Central memory CD8-positive, alpha-beta T cell (primary cell): ENCODE results near the gene H2AZ2.
"Not testable (repeated sequence)": the region's sequence is repeated elsewhere in the genome, so short reads cannot be mapped to it uniquely, and the experiment has no call there.

ENCODE experiments used
- ATAC-seq: fragments of 150-1000 bp; cut with Tn5 transposase; replicated peaks from 2 replicates; pipeline ENCODE4 v1.10.0; 2022; ENCODE audit warnings: mild to moderate bottlenecking, moderate FRiP score, moderate number of reproducible peaks; ENCODE audit not compliant: poor library complexity, severe bottlenecking; ENCODE audit errors: extremely low read depth
- DNase-seq, 2 donors: peaks; one replicate each; pipeline ENCODE4 v3.0.0; 2021; ENCODE audit warnings: low spot score in 2 of 2
- H3K27ac Mint-ChIP-seq: one replicate; pipeline ENCODE4 v1.8.0; 2022; ENCODE audit warnings: low read depth, mild to moderate bottlenecking, moderate library complexity, mixed read lengths
- H3K27me3 Mint-ChIP-seq: one replicate; pipeline ENCODE4 v1.8.0; 2022; ENCODE audit warnings: mixed read lengths
- H3K36me3 Mint-ChIP-seq: one replicate; pipeline ENCODE4 v1.8.0; 2022; ENCODE audit warnings: mild to moderate bottlenecking, moderate library complexity, mixed read lengths; ENCODE audit not compliant: insufficient read depth
- H3K4me1 Mint-ChIP-seq: one replicate; pipeline ENCODE4 v1.8.0; 2022; ENCODE audit warnings: mixed read lengths
- H3K4me3 Mint-ChIP-seq: one replicate; pipeline ENCODE4 v1.8.0; 2022; ENCODE audit warnings: mild to moderate bottlenecking, moderate library complexity, mixed read lengths
- H3K9me3 Mint-ChIP-seq: one replicate; pipeline ENCODE4 v1.8.0; 2022; ENCODE audit warnings: mixed read lengths

The H2AZ2 gene

DNA sequence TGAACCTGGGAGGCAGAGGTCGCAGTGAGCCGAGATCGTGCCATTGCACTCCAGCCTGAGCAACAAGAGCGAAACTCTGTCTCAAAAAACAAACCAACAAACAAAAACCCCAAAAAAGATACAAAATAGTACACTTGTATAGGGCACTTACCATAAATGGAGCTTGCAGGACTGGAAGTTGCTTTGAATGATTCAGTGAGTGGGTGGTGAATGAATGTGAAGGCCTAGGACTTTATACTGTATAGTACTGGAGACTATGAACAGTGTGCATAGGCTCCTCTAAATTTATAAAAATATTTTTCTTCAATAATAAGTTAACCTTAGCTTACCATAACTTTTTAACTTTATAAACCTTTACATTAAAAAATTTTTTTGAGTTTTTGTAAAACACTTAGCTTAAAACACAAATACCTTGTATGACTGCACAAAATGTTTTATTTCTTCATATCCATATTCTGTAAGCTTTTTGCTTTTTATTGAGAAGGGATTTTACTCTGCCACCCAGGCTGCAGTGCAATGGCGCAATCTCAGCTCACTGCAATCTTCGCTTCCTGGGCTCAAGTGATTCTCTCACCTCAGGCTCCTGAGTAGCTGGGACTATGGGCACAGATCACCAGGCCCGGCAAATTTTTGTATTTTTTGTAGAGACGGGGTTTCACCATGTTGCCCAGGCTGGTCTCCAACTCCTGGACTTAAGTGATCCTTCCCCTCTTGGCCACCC is 6.9 kb upstream of the H2AZ2 start:
- no peak overlapping the region for H3K4me3 Mint-ChIP-seq
- H3K27me3 Mint-ChIP-seq: no peaks in the 10 kb centered on the region
- no peak overlapping the region for H3K27ac Mint-ChIP-seq
- H3K9me3 Mint-ChIP-seq: no peaks in the 10 kb centered on the region
- DNase-seq (no peak), ATAC-seq (no peak)
- no peaks in the 10 kb centered on the region for H3K4me1 Mint-ChIP-seq
- peaks cover 6% of the 10 kb centered on the region for H3K36me3 Mint-ChIP-seq

DNA sequence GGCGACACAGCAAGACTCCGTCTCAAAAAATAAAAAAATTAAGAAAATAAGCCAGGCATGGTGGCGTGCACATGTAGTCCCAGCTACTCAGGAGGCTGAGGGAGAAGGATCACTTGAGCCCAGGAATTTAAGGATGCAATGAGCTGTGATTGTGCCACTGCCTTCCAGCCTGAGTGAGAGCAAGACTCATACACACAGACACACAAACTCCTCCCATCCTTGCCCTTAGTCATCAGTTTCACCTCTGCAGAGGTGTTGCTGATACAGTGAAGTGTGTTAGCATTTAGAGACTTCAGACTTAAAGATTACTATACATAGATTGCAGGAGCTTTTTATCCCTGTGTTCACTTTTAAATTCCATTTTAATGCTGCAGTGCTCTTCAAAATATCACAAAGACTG is 5.5 kb upstream of the H2AZ2 start:
- Mint-ChIP-seq H3K36me3 (peaks cover 4% of the 10 kb centered on the region), H3K27ac (no peak overlapping the region), H3K4me3 (no peak overlapping the region), H3K4me1 (no peaks in the 10 kb centered on the region), H3K9me3 (no peaks in the 10 kb centered on the region), H3K27me3 (no peaks in the 10 kb centered on the region)
- ATAC-seq: no peak
- no peak for DNase-seq

DNA sequence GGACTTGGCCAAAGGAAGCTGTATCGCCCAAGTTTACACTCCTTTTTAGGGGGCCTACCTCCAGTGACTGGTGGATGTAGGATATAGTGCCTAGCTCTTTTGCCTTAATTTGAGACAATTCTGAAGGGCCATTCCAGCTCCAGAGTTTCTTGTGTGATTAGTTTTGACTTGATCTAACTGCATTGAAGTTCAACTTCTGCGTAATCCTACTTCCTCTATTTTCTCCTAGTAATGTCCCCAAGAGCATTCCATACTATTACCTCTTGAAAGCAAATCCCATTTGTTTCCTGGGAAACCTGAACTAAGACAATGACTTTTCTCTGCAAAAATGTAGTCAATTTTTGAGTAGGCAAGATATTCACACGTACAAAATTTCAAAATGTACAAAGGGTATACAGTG is 4.7 kb upstream of the H2AZ2 start:
- H3K4me3 Mint-ChIP-seq: no peak overlapping the region
- no peaks in the 10 kb centered on the region for H3K9me3 Mint-ChIP-seq
- ATAC-seq (no peak), DNase-seq (no peak)
- peaks cover 9% of the 10 kb centered on the region for H3K36me3 Mint-ChIP-seq
- no peaks in the 10 kb centered on the region for H3K4me1 Mint-ChIP-seq
- no peak overlapping the region for H3K27ac Mint-ChIP-seq
- H3K27me3 Mint-ChIP-seq: no peaks in the 10 kb centered on the region

DNA sequence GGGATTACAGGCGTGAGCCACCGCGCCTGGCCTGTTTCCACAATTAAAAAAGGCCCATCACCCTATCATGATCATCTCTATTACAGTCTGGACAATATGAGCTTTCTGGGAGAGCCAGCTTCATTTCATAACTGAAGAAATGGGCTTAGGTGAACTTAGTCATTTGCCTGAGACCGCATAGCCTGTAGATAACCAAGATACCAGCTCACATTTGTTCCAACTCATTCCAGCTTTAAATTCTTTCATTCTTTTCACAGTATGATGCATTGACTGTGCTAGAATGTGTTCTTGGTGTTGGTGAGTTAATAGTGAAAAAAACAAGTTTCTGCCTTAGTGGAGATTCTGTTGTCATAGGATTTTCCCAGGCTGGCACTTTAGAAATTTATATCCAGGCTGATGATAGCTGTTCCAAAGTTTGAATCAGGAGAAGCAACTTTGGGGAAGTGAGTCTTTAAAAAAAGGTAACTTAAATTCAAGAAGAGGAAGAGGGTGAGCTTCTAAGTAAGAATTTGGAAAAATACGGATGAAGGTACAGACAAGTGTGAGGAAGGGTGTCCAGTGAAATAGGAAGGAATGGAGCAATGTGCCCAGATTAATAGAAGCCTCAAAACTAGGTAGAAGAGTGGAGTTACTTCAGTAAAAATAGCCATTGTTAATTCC is 2.1 kb upstream of the H2AZ2 start:
- no peaks in the 10 kb centered on the region for H3K27me3 Mint-ChIP-seq
- ATAC-seq: no peak
- H3K4me1 Mint-ChIP-seq: peaks cover 25% of the 10 kb centered on the region
- no peak for DNase-seq
- H3K27ac Mint-ChIP-seq: peak overlapping the region; percentile 77
- peaks cover 31% of the 10 kb centered on the region for H3K36me3 Mint-ChIP-seq
- peak overlapping the region; percentile 83 for H3K4me3 Mint-ChIP-seq
- no peaks in the 10 kb centered on the region for H3K9me3 Mint-ChIP-seq

DNA sequence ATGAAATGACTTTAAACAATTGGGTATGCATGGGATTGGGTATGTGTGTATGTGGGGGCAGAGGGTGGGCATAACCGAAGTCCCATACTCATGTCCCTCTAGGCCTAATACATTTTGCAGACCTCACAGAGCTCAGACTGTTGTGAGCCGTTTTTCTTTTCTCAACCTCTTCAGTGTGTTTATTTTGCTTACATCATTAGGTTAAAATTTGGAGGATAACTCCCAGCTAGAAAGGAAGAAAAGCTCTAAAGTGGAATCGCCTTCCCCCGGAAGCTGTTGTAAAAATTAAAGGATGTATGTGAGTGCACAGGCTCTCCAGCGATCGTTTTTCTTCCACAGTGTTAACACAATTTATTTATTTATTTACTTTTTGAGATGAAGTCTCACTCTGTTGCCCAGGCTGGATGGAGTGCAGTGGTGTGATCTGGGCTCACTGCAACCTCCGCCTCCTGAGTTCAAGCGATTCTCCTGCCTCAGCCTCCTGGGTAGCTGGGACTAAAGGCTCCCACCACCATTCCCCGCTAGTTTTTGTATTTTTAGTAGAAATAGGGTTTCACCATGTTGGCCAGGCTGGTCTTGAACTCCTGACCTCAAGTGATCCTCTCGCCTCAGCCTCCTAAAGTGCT is 1.5 kb upstream of the H2AZ2 start:
- Mint-ChIP-seq H3K27me3 (no peaks in the 10 kb centered on the region), H3K27ac (peak overlapping the region; percentile 77), H3K9me3 (no peaks in the 10 kb centered on the region), H3K4me1 (peaks cover 26% of the 10 kb centered on the region), H3K4me3 (peak overlapping the region; percentile 83), H3K36me3 (peaks cover 32% of the 10 kb centered on the region)
- DNase-seq (no peak), ATAC-seq (no peak)

DNA sequence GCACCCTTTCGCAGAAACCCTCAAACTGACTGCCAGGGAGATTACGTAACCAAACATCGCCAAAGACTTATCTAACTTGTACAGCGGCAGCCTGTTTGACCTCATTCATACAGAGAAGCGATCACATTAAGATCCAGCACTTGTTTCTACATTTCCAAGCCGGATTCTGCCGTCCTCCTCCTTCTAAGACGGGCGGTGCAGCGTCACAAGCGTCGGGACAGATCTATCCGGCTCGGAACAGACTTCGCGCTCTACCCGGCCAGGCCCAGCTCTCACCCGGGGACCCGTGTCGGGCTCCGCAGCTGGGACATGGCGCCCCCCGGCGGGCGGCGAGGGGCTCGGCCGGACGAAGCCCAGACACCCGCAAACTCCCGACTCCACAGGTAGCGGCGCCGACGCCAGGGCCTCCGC is 373 bp downstream of the H2AZ2 start:
- peak overlapping the region; percentile 83 for H3K4me3 Mint-ChIP-seq

DNA sequence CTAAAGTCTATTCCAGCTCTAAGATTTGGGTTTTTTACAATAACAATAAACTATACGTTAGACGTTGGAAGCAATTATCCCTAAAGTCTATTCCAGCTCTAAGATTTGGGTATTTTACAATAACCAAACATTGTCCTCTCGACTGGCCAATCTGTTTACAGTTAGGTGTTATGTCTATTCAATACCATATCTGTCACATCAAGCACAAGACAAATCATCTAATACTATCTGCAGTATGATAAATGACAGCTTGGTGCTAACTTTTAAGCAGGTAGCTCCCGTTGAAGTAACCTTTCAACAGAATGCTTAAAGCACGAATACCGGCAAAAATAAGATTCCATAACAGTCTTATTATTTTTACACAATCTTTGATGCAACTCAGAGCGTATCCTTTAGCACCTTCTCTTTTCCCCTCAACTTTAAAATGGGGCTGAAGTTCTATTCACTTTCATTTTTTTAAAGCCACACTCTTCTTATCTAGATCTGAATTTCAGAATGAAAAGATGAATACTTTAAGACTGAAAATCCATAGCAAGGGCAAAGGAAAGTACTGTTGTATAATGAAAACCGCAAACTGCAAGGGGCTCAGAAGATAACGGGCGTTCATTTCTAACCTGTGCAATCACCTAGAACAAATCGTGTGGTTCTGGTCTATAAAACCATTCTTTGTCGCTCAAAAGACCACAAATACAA is 925 bp downstream of the H2AZ2 start:
- peaks cover 40% of the 10 kb centered on the region for H3K36me3 Mint-ChIP-seq
- peaks cover 35% of the 10 kb centered on the region for H3K4me1 Mint-ChIP-seq
- no peaks in the 10 kb centered on the region for H3K9me3 Mint-ChIP-seq
- no peaks in the 10 kb centered on the region for H3K27me3 Mint-ChIP-seq
- H3K27ac Mint-ChIP-seq: peak overlapping the region; percentile 95
- H3K4me3 Mint-ChIP-seq: peak overlapping the region; percentile 83
- no peak for DNase-seq
- ATAC-seq: no peak

More for the DNA sequence above, 373 bp downstream of the H2AZ2 start:
- H3K27ac Mint-ChIP-seq: peak overlapping the region; percentile 95
- ATAC-seq (peak; percentile 55), DNase-seq (peak; percentile 81 to 85)
- peaks cover 30% of the 10 kb centered on the region for H3K4me1 Mint-ChIP-seq
- H3K36me3 Mint-ChIP-seq: peaks cover 36% of the 10 kb centered on the region
- no peaks in the 10 kb centered on the region for H3K9me3 Mint-ChIP-seq
- no peaks in the 10 kb centered on the region for H3K27me3 Mint-ChIP-seq

DNA sequence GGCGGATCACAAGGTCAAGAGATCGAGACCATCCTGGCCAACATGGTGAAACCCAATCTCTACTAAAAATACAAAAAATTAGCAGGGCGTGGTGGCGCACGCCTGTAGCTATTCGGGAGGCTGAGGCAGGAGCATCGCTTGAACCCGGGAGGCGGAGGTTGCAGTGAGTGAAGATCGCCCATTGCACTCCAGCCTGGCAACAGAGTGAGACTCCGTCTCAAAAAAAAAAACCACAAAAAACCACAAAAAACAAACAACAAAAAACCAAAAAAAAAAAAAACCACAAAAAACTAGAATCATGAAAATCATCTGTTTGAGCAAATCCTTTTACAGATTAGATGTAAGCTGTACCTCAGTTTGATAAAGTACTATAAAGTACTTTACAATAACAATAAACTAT is 1.5 kb downstream of the H2AZ2 start:
- peak overlapping the region; percentile 95 for H3K27ac Mint-ChIP-seq
- not testable (repeated sequence) for H3K27me3 Mint-ChIP-seq, ATAC-seq, DNase-seq, H3K9me3 Mint-ChIP-seq
- peaks cover 46% of the 10 kb centered on the region for H3K36me3 Mint-ChIP-seq
- peak overlapping the region; percentile 83 for H3K4me3 Mint-ChIP-seq
- peaks cover 40% of the 10 kb centered on the region for H3K4me1 Mint-ChIP-seq

DNA sequence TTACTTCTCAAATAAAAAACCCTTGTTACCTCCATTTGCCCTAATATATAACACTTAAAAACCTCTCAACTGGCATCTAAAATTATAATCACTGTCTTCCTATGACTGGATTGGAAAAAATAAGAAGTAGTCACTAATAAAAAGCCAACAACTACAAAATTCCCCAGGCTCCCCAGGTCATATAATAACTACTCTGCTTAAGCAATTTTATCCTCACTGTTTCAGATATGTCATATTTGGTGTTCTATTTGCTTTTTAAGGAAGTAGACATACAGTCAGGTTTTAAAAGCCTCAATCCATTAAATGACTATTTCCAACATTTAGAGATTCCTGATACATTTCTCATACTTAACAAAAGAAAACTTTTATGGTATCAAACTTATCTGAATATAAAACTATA is 2.4 kb downstream of the H2AZ2 start:
- H3K27ac Mint-ChIP-seq: peak overlapping the region; percentile 95
- no peaks in the 10 kb centered on the region for H3K9me3 Mint-ChIP-seq
- ATAC-seq (no peak), DNase-seq (no peak)
- no peaks in the 10 kb centered on the region for H3K27me3 Mint-ChIP-seq
- H3K36me3 Mint-ChIP-seq: peaks cover 56% of the 10 kb centered on the region
- peak overlapping the region; percentile 83 for H3K4me3 Mint-ChIP-seq
- H3K4me1 Mint-ChIP-seq: peaks cover 40% of the 10 kb centered on the region

DNA sequence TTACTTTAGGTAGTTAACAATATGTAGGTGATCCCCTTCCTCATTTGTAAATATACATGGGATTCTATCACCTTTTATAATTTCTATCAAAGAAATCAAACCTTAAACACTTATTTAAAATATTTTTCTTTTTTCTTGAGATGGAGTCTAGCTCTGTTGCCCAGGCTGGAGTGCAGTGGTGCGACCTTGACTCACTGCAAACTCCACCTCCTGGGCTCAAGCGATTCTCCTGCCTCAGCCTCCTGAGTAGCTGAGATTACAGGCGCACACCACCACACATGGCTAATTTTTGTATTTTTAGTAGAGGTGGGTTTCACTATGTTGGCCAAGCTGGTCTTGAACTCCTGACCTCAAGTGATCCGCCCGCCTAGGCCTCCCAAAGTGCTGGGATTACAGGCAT is 4.4 kb downstream of the H2AZ2 start:
- H3K27ac Mint-ChIP-seq, DNase-seq, H3K4me3 Mint-ChIP-seq, H3K27me3 Mint-ChIP-seq, ATAC-seq, H3K9me3 Mint-ChIP-seq: not testable (repeated sequence)
- Mint-ChIP-seq H3K4me1 (peaks cover 40% of the 10 kb centered on the region), H3K36me3 (peaks cover 67% of the 10 kb centered on the region)

DNA sequence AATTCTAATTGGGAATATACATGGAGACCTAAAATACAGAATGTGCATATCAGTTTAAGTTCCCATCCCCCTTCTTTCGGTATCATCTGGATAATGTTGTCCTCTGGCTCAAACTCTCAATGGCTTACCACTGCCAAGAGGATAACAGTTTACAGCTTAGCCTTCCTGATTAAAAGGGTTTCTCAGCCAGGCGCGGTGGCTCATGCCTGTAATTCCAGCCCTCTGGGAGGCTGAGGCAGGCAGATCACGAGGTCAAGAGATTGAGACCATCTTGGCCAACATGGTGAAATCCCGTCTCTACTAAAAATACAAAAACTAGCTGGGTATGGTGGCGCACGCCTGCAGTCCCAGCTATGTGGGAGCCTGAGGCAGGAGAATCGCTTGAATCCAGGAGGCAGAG is 5.2 kb downstream of the H2AZ2 start:
- DNase-seq, H3K9me3 Mint-ChIP-seq, ATAC-seq, H3K27ac Mint-ChIP-seq, H3K4me3 Mint-ChIP-seq, H3K27me3 Mint-ChIP-seq: not testable (repeated sequence)
- peaks cover 66% of the 10 kb centered on the region for H3K36me3 Mint-ChIP-seq
- H3K4me1 Mint-ChIP-seq: peaks cover 40% of the 10 kb centered on the region

DNA sequence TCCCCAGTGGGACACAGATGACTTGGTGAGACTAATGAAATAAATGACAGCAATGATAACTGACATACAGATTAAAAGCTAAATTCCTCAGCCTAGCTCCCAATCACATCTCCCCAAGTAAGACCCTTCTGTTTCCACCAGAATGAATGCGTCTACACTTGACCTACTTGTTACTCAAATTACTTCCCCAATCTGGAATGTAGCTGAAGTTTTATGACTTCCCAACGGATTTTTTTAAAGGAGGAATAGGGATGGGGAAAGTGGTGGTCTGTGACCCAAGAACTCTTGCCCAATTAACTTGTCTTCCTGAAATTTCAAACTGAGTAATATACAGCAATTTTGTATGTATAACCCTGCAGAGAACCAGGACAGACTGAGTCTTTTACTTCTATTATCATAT is 9.1 kb downstream of the H2AZ2 start:
- no peak overlapping the region for H3K27ac Mint-ChIP-seq
- peaks cover 72% of the 10 kb centered on the region for H3K36me3 Mint-ChIP-seq
- ATAC-seq (no peak), DNase-seq (no peak)
- H3K9me3 Mint-ChIP-seq: no peaks in the 10 kb centered on the region
- no peaks in the 10 kb centered on the region for H3K27me3 Mint-ChIP-seq
- no peak overlapping the region for H3K4me3 Mint-ChIP-seq
- H3K4me1 Mint-ChIP-seq: peaks cover 14% of the 10 kb centered on the region
